Cerebellar nuclear complex (tissue), 1 donor: Measurements from ENCODE around the gene PCYT2.

Experiments
- DNase-seq, 2 experiments: peaks; one replicate each; lab custom pipeline; 2025; lab: John Stamatoyannopoulos, UW

The PCYT2 gene

GRCh38 chr17:81852237-81852636 lies 59.0 kb downstream of the PCYT2 start:
- no peak for DNase-seq

GRCh38 chr17:81851423-81851822 lies 59.8 kb downstream of the PCYT2 start:
- DNase-seq: no peak
